Small intestine (tissue), 7 donors: ENCODE data around the gene ZNF319. TPM values are rescaled to one million over a fixed set of nuclear protein-coding genes. Genes with fewer than 3 reads are reported as not detected.

Source experiments
- DNase-seq, 2 donors: peaks; one replicate each; pipeline versions ENCODE4 v3.0.0 to v3.0.0-alpha.2; 2013
- FAIRE-seq: peaks from 2 replicates; lab custom pipeline; 2012; peaks lifted over from hg19 to GRCh38; lab: Jason Lieb, UNC
- H3K27ac ChIP-seq, 3 donors: one replicate each; pipeline ENCODE4 v1.5.1; 2013; ENCODE audit warnings: low read length in 2 of 3, mild to moderate bottlenecking in 2 of 3, control low read depth in 1 of 3, inconsistent platforms in 1 of 3, low read depth in 1 of 3, moderate library complexity in 1 of 3
- H3K27me3 ChIP-seq, 3 donors: one replicate each; pipeline ENCODE4 v1.6.1; 2013; ENCODE audit warnings: low read length in 3 of 3, inconsistent platforms in 1 of 3; ENCODE audit not compliant: control insufficient read depth in 3 of 3, insufficient read depth in 3 of 3
- H3K36me3 ChIP-seq, 3 donors: one replicate each; pipeline ENCODE4 v1.6.1; 2013; ENCODE audit warnings: low read length in 3 of 3, inconsistent platforms in 1 of 3, low read depth in 1 of 3, mild to moderate bottlenecking in 1 of 3, moderate library complexity in 1 of 3; ENCODE audit not compliant: control insufficient read depth in 3 of 3, insufficient read depth in 2 of 3
- H3K4me1 ChIP-seq, 3 donors: one replicate each; pipeline ENCODE4 v1.6.1; 2013; ENCODE audit warnings: low read length in 2 of 3, inconsistent platforms in 1 of 3, low read depth in 1 of 3, mild to moderate bottlenecking in 1 of 3, moderate library complexity in 1 of 3; ENCODE audit not compliant: control insufficient read depth in 3 of 3, insufficient read depth in 2 of 3
- H3K4me3 ChIP-seq, 3 donors: one replicate each; pipeline ENCODE4 v1.5.1; 2013; ENCODE audit warnings: low read length in 3 of 3, control low read depth in 1 of 3, inconsistent platforms in 1 of 3, low read depth in 1 of 3, mild to moderate bottlenecking in 1 of 3, moderate library complexity in 1 of 3
- H3K9me3 ChIP-seq, 2 donors: one replicate each; pipeline ENCODE4 v1.6.1; 2013; ENCODE audit warnings: low read depth in 1 of 2, low read length in 1 of 2; ENCODE audit not compliant: control insufficient read depth in 2 of 2, insufficient read depth in 1 of 2
- WGBS, 3 donors: extraction: QIAGEN DNeasy Blood & Tissue Kit; methylation state at CpG; one replicate each; pipeline ENCODE4 v1.1.7; 2013; 5-methylcytosine and 5-hydroxymethylcytosine counted together
- polyA plus RNA-seq, 4 donors: library from polyadenylated mRNA; stranded (reverse) in 3 of 4; unstranded in 1 of 4; fragments of 200-250 nt in 3 of 4; fragments of 120-200 nt in 1 of 4; gene quantifications; one replicate each; pipeline versions ENCODE4 v1.2.1 to v1.2.3, GENCODE V29; 2013
- donor health status: healthy with polysubstance abuse.
- donor health status: control.
- donor health status: control.
- donor health status: Bipolar disorder and iron deficiency.
- donor health status: healthy.

The ZNF319 gene
- polyA plus RNA-seq, 4 donors, result 2.2 to 5.6 (median 3.2) TPM

DNA sequence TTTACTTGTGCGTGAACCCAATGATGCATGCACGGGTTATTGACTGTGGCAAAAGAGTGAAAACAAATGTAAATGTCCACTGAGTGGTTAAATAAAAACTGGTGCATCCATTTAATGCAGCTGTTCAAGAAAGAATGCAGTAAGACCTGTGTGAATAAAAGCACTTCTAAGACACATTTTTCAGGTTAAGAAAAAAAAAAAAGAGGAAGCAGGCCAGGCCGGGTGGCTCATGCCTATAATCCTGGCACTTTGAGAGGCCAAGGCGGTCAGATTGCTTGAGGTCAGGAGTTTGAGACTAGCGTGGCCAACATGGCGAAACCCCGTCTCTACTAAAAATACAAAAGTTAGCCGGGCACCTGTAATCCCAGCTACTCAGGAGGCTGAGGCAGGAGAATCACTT is 41.4 kb downstream of the ZNF319 start:
- H3K27me3 ChIP-seq, result no peaks in the 10 kb centered on the region

DNA sequence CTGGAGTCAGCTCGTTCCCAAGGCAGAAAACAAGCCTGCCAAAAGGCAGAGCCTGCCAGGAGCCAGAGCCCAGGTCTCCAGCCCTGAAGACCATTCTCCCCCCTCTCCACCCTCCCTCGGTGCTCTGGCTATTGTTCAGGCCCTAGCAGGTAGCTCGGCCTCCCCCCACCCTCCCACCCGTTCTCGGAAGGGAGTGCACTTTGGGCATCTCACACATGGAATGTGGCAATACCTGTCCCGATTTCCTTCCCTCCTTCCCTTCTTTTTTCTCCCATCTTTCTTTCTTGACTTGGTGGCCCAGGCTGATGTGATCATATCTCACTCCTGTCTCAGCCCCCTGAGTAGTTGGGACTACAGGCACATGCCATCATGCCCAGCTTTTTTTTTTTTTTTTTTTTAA is 41.9 kb downstream of the ZNF319 start:
- Histone ChIP-seq H3K4me1 (no peaks in the 10 kb centered on the region), H3K36me3 (no peaks in the 10 kb centered on the region), H3K9me3 (no peaks in the 10 kb centered on the region), H3K4me3 (no peak overlapping the region), H3K27me3 (no peaks in the 10 kb centered on the region), H3K27ac (no peak overlapping the region)
- FAIRE-seq, result no peak
- WGBS, 3 donors, result 43 to 66% (median 63%) methylated on average over 6 of the region's 6 CpGs
- DNase-seq, result no peak

More for the DNA sequence above, 41.4 kb downstream of the ZNF319 start:
- Histone ChIP-seq H3K4me1 (no peaks in the 10 kb centered on the region), H3K9me3 (no peaks in the 10 kb centered on the region), H3K27ac (no peak overlapping the region), H3K36me3 (no peaks in the 10 kb centered on the region), H3K4me3 (no peak overlapping the region)
- 80 to 90% (median 82%) methylated on average over 8 of the region's 8 CpGs for WGBS, 3 donors
- FAIRE-seq, result no peak
- DNase-seq, result no peak

DNA sequence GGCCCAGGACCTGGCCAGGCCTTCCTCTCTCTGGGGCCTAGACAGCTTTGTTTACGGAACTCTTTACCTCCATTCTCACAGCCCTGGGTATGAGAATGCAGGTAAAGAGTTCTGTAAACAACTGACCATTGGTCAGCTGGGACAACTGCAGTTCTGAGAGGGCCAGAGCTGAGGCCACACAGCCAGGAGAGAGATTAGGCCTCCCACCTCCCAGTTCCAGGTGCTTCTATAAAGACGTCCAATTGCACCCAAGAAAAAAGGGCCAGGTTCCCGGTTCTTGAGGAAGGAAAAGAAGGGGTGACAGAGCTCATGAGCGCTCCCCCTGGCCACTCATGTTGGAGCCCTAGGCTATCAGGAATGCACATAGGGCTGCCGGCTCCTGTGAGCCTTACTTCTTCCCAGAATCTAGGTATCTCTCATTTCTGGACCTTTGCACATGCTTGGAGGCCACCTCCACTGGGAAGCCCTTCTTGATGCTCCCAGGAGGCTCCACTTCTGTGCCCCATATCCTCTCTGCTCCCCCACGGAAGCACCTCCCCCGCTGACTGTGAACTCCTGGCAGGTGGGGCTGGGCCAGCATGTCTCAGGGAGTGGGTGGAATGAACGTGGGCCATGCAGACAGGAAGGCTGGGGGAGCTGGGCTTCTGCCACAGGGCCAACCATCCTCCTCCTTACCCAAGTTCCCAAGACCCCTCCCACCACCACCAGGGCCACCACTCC is 42.6 kb downstream of the ZNF319 start:
- FAIRE-seq (no peak), DNase-seq (no peak)
- WGBS, 3 donors, result 78 to 80% (median 80%) methylated on average over 8 of the region's 8 CpGs
- no peaks in the 10 kb centered on the region for H3K36me3 ChIP-seq
- H3K4me3 ChIP-seq, result no peak overlapping the region
- H3K4me1 ChIP-seq, result no peaks in the 10 kb centered on the region
- H3K27ac ChIP-seq, result no peak overlapping the region
- H3K27me3 ChIP-seq, result no peaks in the 10 kb centered on the region
- no peaks in the 10 kb centered on the region for H3K9me3 ChIP-seq

DNA sequence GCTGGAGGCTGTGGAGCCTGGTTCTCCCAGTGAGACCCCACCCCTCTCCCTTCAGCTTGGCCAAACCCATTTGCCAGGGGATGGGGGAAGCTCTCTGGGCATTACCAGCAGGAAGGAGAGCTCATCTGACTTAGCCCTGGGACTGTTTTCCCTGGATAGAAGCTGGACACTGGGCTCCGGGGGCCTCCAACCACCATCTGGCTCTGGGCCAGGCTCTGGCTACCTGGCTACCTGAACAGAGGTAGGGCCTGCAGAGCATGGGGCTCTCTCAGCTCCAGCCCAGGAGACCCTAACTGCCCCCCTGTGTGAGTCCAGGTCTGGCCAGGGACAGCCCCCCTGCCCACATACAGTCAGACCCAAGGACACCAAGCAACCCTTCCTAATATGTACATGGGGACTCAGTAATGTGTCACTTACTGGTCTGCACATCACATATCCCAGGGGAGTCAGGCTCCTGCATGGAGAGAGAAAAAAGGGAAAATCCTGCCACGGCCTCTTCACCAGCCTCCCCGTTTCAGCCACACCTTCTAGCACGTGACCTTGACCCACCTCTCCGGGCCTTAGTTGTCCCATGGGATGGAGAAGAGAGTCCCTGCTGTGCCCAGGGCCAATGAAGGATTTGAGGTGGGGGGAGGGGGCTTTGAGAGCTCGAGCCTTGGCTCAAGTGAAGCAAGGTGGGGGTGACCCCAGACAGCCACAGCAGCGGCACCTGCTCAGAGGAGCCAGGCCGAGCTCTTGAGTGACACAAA is 43.4 kb downstream of the ZNF319 start:
- Histone ChIP-seq H3K4me3 (no peak overlapping the region), H3K4me1 (no peaks in the 10 kb centered on the region), H3K27ac (no peak overlapping the region), H3K27me3 (no peaks in the 10 kb centered on the region), H3K36me3 (no peaks in the 10 kb centered on the region), H3K9me3 (no peaks in the 10 kb centered on the region)
- FAIRE-seq, result no peak
- DNase-seq, result no peak
- 55 to 76% (median 58%) methylated on average over 8 of the region's 8 CpGs for WGBS, 3 donors

DNA sequence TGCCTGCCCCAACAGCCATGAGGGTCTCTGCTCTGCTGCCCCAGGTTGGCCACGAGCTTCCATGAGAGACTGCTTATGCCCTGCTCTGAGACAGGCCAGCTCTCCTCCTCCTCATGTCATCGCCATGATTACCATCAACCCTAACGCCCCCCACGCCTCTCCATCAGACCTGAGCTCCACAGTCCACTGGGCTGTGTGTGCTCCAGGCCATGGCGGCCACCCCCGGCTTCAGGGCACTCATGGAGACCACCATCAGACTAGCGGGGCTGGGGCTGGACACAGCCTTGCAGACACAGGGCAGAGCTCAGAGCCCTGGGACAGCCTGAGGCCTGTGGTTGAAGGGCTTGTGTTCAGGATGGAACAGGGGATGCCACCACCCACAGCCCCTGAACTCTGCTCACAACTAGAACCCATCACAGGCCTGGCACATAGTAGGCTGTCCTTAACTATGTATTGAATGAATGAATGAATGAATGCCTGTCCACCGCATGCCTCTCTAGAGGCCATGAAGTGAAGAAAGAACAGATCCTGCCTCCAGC is 44.1 kb downstream of the ZNF319 start:
- no peaks in the 10 kb centered on the region for H3K27me3 ChIP-seq
- WGBS, 3 donors, result 74 to 80% (median 78%) methylated on average over 8 of the region's 8 CpGs
- no peaks in the 10 kb centered on the region for H3K4me1 ChIP-seq
- no peaks in the 10 kb centered on the region for H3K9me3 ChIP-seq
- no peak overlapping the region for H3K4me3 ChIP-seq
- H3K36me3 ChIP-seq, result no peaks in the 10 kb centered on the region
- FAIRE-seq, result no peak
- no peak for DNase-seq
- H3K27ac ChIP-seq, result no peak overlapping the region

DNA sequence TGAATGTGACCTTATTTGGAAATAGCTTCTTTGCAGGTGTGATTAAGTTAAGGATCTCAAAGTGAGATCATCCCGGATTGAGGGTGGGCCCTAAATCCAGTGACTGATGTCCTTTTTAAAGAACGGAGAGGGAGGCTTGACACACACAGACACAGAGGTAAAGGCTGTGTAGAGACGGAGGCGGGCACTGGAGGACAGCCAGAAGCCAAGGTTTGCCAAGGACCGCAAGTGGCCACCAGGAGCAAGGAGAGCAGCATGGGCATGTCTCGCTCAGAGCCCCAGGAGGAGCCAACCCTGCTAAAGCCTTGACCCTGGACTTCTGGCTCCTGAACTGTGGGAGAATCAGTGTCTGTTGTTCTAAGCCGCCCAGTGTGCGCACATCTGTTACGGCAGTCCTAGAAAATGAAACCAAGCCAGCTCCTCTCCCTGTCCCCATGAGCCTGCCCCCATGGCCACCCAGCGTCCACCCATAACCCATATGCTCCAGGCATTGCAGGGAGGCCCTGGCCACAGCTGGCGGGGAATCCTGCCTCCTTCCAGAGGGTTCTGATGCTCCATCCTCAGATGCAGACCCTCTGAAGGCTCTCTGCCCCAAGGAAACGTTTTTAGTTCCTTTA is 44.8 kb downstream of the ZNF319 start:
- Histone ChIP-seq H3K4me3 (no peak overlapping the region), H3K27ac (no peak overlapping the region), H3K4me1 (no peaks in the 10 kb centered on the region), H3K36me3 (no peaks in the 10 kb centered on the region), H3K27me3 (no peaks in the 10 kb centered on the region), H3K9me3 (no peaks in the 10 kb centered on the region)
- WGBS, 3 donors, result 52 to 72% (median 67%) methylated on average over 12 of the region's 12 CpGs
- DNase-seq, result no peak
- no peak for FAIRE-seq

DNA sequence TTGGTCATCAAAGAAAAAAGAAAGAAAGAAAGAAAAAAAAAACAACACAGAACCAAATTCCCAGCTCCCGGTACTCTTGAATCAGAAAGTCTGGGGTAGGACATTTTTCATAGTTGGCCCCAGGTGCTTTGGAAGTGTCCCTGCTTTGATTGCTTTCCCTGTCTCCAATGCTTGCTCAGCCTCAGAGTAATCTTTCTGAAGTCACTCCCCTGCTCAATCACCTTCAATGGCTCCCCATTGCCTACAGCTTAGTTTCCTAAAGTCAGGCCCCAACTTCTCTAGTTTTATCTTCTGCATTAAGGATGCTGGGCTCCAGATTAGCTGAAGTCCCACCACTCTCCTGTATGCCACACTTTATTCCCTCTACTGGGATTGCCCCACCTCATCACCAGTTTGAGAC is 46.6 kb downstream of the ZNF319 start:
- Histone ChIP-seq H3K36me3 (no peaks in the 10 kb centered on the region), H3K4me1 (no peaks in the 10 kb centered on the region), H3K4me3 (no peak overlapping the region), H3K27ac (no peak overlapping the region), H3K27me3 (no peaks in the 10 kb centered on the region), H3K9me3 (no peaks in the 10 kb centered on the region)
- 89 to 98% (median 93%) methylated on average over 1 of the region's 1 CpG for WGBS, 3 donors
- FAIRE-seq, result no peak
- DNase-seq, result no peak

DNA sequence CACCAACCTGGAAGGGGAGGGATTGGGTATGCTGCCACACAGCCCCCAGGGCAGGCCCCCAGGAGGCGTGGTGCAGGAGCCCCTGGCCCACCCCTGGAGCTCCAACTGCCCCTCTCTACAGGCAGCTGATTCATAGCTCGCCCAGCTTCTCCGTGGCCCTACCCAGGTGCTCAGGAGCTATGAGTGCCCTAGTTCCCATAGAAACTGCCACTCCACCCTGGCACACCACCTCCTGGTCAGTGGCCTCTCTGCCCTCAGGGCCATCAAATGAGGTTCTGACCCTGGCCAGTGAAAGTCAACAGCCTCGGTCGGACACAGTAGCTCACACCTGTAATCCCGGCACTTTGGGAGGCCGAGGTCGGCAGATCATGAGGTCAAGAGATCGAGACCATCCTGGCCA is 47.6 kb downstream of the ZNF319 start:
- 85 to 89% (median 88%) methylated on average over 8 to 9 of the region's 9 CpGs for WGBS, 3 donors
- DNase-seq, result no peak
- Histone ChIP-seq H3K36me3 (no peaks in the 10 kb centered on the region), H3K27me3 (no peaks in the 10 kb centered on the region), H3K4me1 (no peaks in the 10 kb centered on the region), H3K9me3 (no peaks in the 10 kb centered on the region), H3K4me3 (no peak overlapping the region), H3K27ac (no peak overlapping the region)
- FAIRE-seq, result no peak
